Measurements from ENCODE around the gene AP1S3. TPM values are rescaled to one million over a fixed set of nuclear protein-coding genes. Genes with fewer than 3 reads are reported as not detected.

The AP1S3 gene
- total and polyA plus RNA-seq, 2 donors (not counting 3 experiments of a cell fraction or from before 2014, with no cell fraction given): 0.69 to 3.8 TPM

- Histone ChIP-seq H3K4me2 (ENCODE audit: insufficient read depth, low read length) (no peak overlapping the region), H3K9me3 (replicated peaks; ENCODE audit: control insufficient read depth, insufficient read depth, low read length) (no peaks in the 10 kb centered on the region), H4K20me1 (replicated peaks; ENCODE audit: control insufficient read depth, extremely low read depth, insufficient read depth, low read length) (no peaks in the 10 kb centered on the region), H2AFZ (ENCODE audit: low read depth, low read length) (no peak overlapping the region), H3K27me3 (ENCODE audit: control insufficient read depth in 2 of 2, insufficient read depth in 2 of 2, low read length in 2 of 2) (no peaks in the 10 kb centered on the region), H3K9me1 (replicated peaks; ENCODE audit: control insufficient read depth, extremely low read depth, insufficient read depth, low read length) (no peaks in the 10 kb centered on the region), H3K4me1 (ENCODE audit: control insufficient read depth, extremely low read depth, insufficient read depth, low read length) (peaks cover 22% of the 10 kb centered on the region), H3K9ac (replicated peaks; ENCODE audit: extremely low read depth, insufficient read depth, low read length) (no peak overlapping the region), H3K36me3 (ENCODE audit: control insufficient read depth in 2 of 2, extremely low read depth in 1 of 2, insufficient read depth in 2 of 2, low read length in 2 of 2) (no peaks in the 10 kb centered on the region), H3K27ac (ENCODE audit: insufficient read depth, low read depth, low read length) (no peak overlapping the region), H3K4me3 (replicated peaks in 1 of 3; ENCODE audit: insufficient read depth in 1 of 3, low read depth in 1 of 3, low read length in 3 of 3) (no peak overlapping the region), H3K79me2 (ENCODE audit: control insufficient read depth, insufficient read depth, low read length) (no peaks in the 10 kb centered on the region)
- no peak for FAIRE-seq
- TF ChIP-seq EZH2 (IDR thresholded peaks at IDR 0.05; ENCODE audit: borderline replicate concordance, low read depth, low read length, severe bottlenecking): no peak
- no peak for TF ChIP-seq GATA2 (IDR thresholded peaks at IDR 0.05; ENCODE audit: insufficient read depth, insufficient read length, low read depth, low read length)
- TF ChIP-seq, protein P1, sequence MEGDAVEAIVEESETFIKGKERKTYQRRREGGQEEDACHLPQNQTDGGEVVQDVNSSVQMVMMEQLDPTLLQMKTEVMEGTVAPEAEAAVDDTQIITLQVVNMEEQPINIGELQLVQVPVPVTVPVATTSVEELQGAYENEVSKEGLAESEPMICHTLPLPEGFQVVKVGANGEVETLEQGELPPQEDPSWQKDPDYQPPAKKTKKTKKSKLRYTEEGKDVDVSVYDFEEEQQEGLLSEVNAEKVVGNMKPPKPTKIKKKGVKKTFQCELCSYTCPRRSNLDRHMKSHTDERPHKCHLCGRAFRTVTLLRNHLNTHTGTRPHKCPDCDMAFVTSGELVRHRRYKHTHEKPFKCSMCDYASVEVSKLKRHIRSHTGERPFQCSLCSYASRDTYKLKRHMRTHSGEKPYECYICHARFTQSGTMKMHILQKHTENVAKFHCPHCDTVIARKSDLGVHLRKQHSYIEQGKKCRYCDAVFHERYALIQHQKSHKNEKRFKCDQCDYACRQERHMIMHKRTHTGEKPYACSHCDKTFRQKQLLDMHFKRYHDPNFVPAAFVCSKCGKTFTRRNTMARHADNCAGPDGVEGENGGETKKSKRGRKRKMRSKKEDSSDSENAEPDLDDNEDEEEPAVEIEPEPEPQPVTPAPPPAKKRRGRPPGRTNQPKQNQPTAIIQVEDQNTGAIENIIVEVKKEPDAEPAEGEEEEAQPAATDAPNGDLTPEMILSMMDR (IDR thresholded peaks at IDR 0.05; ENCODE audit: extremely low read depth in 1 of 2, insufficient read depth in 1 of 2, low read depth in 1 of 2, low read length in 2 of 2): no peak
- no peak for TF ChIP-seq JUN (IDR thresholded peaks at IDR 0.05; ENCODE audit: borderline replicate concordance, insufficient read depth, insufficient read length, low read depth)
- TF ChIP-seq POLR2A (IDR thresholded peaks at IDR 0.05; ENCODE audit: low read depth, low read length): no peak
- no peak for TF ChIP-seq MYC (IDR thresholded peaks at IDR 0.05; ENCODE audit: low read depth, low read length)
- no peak for TF ChIP-seq FOS (IDR thresholded peaks at IDR 0.05; ENCODE audit: borderline replicate concordance, insufficient read depth, low read length)
- TF ChIP-seq POLR2AphosphoS5 (IDR thresholded peaks at IDR 0.05; ENCODE audit: insufficient read depth, low read depth, low read length): no peak
- TF ChIP-seq, protein P2, sequence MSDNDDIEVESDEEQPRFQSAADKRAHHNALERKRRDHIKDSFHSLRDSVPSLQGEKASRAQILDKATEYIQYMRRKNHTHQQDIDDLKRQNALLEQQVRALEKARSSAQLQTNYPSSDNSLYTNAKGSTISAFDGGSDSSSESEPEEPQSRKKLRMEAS (IDR thresholded peaks at IDR 0.05; ENCODE audit: insufficient read depth, insufficient read length): no peak
- dilution Hi-C loops (cut with MboI; ENCODE audit: extremely low pct_ligation_motif_present, low sequenced_read_pairs): no loop called here
- no peak for DNase-seq (ENCODE audit: low read depth, low spot score)
- ChIA-PET POLR2A (no interaction called here), CTCF (interaction anchor here (1.1 to 1.5 kb wide), 2 partner anchors 11 to 66 kb away, joined by 3 to 4 read pairs; no protein-coding TSS in a partner anchor)
- BruUV-seq (replicated peaks): no TSS peak
- intact Hi-C loops (cut with micrococcal nuclease): no loop called here
These were observed 105.9 kb downstream of the AP1S3 start for GRCh38 chr2:223731503-223731902.
